Measurements from ENCODE around the gene PCNX1. TPM values are rescaled to one million over a fixed set of nuclear protein-coding genes. Genes with fewer than 3 reads are reported as not detected.
A peak's percentile ranks its signal among the peaks of the same experiment; 100 is the strongest.

The PCNX1 gene
- total RNA-seq, 1 experiment from 2014 or later = 48.0 TPM

GRCh38 chr14:71143381-71144290 lies 236.4 kb downstream of the PCNX1 start:
- Histone ChIP-seq H3K23me2 (ENCODE audit: insufficient read length, low read depth, low read length, poor library complexity, severe bottlenecking) (no peaks in the 10 kb centered on the region), H2BK5ac (ENCODE audit: insufficient read length, low read length) (no peak overlapping the region), H3K79me1 (ENCODE audit: insufficient read depth, low read depth, low read length, poor library complexity, severe bottlenecking) (no peaks in the 10 kb centered on the region), H2BK15ac (ENCODE audit: low read depth, low read length) (no peak overlapping the region), H3K9ac (ENCODE audit: extremely low read depth, insufficient read length, low read length) (no peak overlapping the region), H2BK12ac (ENCODE audit: insufficient read length, low read depth, low read length) (no peak overlapping the region), H3K9me3 (ENCODE audit: control insufficient read depth, low read depth, low read length) (peaks cover 2% of the 10 kb centered on the region), H3K79me2 (ENCODE audit: insufficient read depth, low read length) (no peaks in the 10 kb centered on the region), H4K91ac (ENCODE audit: insufficient read length, low read depth, low read length) (no peak overlapping the region), H3K4me1 (ENCODE audit: insufficient read depth, low read length) (peaks cover 4% of the 10 kb centered on the region; the same call in 1 of the 2 replicates), H3K18ac (ENCODE audit: insufficient read length, low read depth, low read length) (no peak overlapping the region), H4K20me1 (ENCODE audit: control insufficient read depth, insufficient read depth, insufficient read length) (no peaks in the 10 kb centered on the region), H4K5ac (ENCODE audit: insufficient read length, low read depth, low read length) (no peak overlapping the region), H3K56ac (ENCODE audit: insufficient read length, low read depth, low read length) (no peak overlapping the region), H3K27me3 (ENCODE audit: insufficient read depth, low read length) (no peaks in the 10 kb centered on the region), H3K14ac (ENCODE audit: insufficient read depth, low read length) (no peak overlapping the region), H4K8ac (replicated peaks; ENCODE audit: insufficient read length, low read depth, low read length) (no peak overlapping the region), H2BK20ac (ENCODE audit: low read depth, low read length, poor library complexity, severe bottlenecking) (no peak overlapping the region), H2BK120ac (ENCODE audit: low read depth, low read length, poor library complexity, severe bottlenecking) (no peak overlapping the region), H3K4ac (ENCODE audit: low read depth, low read length) (no peak overlapping the region), H3K27ac (ENCODE audit: insufficient read length, low read depth, low read length) (no peak overlapping the region), H3K4me2 (ENCODE audit: insufficient read depth, insufficient read length, low read length) (no peak overlapping the region), H3K23ac (ENCODE audit: insufficient read length, low read depth, low read length) (no peak overlapping the region), H2AK5ac (ENCODE audit: insufficient read length, low read length) (no peak overlapping the region), H3T11ph (ENCODE audit: low read length) (no peak overlapping the region), H2AFZ (ENCODE audit: low read length) (peak overlapping the region; percentile 12)
- no peak overlapping the region for H3K4me3 Mint-ChIP-seq
- peaks cover 12 to 18% of the 10 kb centered on the region in 2 experiments for H3K4me1 Mint-ChIP-seq
- H3K27me3 Mint-ChIP-seq (ENCODE audit: low read depth) = no peaks in the 10 kb centered on the region; the same call in 1 of the 2 replicates
- H3K9me3 Mint-ChIP-seq = peaks cover 15 to 16% of the 10 kb centered on the region in 2 experiments
- no CpG with 5 or more reads among the region's 9 CpGs for WGBS (ENCODE audit: extremely low coverage, insufficient read length, low lambda C conversion rate)
- peaks cover 8 to 11% (median 9%) of the 10 kb centered on the region in 3 experiments for H3K36me3 Mint-ChIP-seq (ENCODE audit: insufficient read depth in 1 of 3, low read depth in 3 of 3)
- TF ChIP-seq CTCF (conservative IDR thresholded peaks at IDR 0.05) = no peak
- peak overlapping the region in 1 of 3 experiments; percentile 63; a peak in 1 of 7 replicates for H3K27ac Mint-ChIP-seq
- DNase-seq = no peak

All from H9 (cell line).